ENCODE measurements around the gene CSNK1A1.
A peak's percentile ranks its signal among the peaks of the same experiment; 100 is the strongest.
"Not testable (repeated sequence)": the region's sequence is repeated elsewhere in the genome, so short reads cannot be mapped to it uniquely, and the experiment has no call there.

CSNK1A1 gene

DNA sequence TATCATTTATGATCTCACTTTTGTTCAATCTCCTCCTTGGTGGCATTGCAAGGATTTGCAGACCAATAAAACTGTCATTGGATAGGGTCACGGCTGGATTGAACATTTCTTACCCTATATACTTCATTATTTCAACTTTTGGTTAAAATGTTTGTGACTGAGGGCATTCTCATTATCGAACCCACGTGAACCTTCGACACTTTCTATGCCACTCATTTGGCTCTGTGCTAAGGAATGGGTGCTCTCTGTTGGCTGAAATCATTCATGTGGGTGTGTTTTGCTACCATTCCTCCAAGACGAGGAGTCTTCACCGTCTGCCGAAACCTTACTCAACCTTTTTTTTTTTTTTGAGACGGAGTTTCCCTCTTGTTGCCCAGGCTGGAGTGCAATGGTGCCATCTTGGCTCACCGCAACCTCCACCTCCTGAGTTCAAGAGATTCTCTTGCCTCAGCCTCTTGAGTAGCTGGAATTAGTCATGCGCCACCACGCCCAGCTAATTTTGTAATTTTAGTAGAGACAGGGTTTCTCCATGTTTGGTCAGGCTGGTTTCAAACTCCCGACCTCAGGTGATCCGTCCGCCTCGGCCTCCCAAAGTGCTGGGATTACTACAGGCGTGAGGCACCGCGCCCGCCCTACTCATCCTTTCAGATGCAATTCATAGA is 62.5 kb downstream of the CSNK1A1 start:
- no peak for DNase-seq

DNA sequence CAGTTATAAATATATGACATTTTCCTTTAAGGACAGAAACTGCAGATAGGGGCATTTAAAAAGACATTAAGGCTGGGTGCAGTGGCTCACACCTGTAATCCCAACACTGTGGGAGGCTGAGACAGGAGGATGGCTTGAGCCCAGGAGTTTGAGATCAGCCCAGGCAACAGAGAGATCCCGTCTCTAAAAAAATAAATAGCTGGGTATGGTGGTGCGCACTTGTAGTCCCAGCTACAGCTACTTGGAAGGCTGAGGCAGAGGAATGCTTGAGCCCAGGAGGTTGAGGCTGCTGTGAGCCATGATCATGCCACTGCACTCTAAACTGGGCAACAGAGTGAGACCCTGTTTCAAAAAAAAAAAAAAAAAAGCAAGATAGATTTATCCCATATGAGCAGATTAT is 63.6 kb downstream of the CSNK1A1 start:
- DNase-seq, result no peak

DNA sequence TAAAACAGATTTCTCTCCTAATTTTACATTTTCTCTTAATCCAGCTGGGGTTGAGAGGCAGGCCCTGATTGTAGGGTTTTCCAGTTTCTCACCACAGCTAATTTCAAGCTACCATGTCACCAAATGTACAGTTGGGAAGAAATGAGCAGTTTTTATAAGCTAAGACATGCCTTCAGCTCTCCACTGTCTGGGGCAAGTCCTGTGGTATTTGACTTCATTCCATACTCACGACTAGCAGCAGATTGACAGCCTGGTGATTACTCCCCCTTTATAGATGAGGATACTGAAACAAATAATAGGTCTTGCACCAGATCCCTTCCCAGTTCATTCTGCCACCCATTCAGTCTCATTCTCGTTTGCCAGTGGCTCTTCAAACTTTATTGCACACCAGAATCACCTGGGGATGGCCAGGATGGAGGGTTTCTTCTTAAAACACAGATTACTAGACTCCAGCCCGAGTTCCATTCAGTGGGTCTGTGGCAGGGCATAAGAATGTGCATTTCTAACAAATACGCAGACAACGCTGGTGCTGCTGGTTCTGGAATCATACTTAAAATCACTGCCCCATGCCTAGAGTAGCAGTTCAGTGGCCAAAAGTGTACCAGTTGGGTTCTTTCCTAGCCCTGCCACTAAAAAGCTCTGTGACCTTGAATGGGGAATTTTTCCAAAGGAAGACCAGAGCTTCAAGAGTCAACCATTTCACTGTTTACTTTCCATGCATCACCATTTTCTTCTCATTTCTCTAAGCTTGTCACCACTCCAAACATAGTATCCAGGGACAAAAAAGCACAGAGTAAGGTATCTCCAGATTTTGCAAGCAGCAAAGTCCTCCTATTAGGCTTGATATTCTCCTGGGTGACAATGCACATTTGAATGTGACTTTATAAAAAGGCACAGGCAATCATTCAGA is 64.3 kb downstream of the CSNK1A1 start:
- DNase-seq, result no peak

DNA sequence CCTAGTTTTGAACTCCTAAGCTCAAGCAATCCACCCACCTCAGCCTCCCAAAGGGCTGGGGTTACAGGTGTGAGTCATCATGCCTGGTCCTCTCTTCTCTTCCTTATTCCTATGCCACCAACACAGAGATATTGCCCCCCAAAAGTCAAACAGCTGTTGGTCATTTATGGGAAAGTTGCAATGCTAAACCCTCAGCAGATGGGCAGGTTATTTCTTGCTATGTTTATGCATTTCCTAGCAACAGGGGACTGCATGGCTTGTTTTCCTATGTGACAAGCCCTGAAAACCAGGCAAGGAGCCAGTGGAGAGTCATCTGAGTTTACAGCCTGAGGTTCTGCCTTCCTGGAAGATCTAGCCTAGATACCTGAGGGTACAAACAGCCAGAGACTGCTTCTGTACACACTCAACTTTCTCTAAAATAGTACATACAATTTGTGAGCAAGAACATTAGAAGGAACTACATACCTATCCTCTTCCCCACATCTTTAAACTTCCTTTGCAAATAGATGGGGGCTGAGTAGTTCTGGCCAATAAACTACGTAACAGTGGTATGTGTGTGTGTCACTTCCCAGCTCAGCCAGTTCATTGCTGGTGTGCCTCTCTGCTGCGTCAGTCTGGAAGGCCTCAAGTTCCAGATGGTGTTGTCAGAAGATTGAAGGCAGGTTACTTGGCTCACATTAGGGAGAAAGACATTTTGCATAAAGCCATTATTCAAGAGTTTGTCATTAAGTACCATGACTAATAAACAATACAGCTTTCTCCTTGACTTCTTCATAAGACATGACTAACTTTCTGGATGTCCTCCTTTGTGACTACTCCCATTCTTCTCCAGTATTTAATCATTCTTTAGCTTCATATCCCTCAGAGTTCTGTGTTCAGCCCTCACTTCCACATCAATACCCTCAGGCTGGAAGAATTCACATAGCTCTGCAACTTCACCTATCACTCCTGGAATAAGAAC is 65.3 kb downstream of the CSNK1A1 start:
- DNase-seq, result no peak

DNA sequence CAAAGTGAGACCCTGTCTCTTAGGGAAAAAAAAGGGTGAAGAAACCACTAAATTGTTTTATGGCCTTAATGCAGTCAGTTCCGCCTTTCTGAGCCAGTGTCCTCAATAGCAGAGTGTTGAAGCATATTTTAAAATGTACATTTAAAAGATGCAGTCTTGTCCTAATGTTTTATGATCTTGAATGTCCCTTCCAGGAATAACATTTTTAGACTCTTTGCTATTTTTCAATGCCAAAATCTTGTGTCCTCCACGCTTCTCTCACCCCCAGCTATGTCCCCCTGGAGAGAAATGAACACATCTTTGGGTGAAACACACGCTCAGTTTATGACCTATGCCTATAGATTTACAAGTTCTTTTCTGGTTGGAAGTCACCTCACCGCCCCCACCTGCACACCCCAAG is 69.8 kb downstream of the CSNK1A1 start:
- no peak for DNase-seq

DNA sequence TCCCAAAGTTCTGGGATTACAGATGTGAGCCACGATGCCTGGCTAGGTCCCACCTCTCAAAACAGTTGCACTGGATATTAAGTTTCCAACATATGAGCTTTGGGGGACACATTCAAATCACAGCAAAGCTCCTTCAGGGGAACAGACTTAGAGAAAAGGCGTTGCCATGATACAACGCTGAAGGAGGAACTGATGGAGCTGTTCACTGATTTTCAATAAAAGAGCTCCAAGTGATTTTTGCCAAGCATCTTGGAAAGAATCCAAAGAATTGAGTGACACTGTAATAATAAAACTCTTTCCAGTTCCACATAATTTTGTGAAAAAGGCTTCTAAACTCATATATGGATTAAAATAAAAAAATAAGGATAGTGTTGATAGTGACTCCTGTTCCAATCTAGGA is 72.5 kb downstream of the CSNK1A1 start:
- DNase-seq, result no peak

DNA sequence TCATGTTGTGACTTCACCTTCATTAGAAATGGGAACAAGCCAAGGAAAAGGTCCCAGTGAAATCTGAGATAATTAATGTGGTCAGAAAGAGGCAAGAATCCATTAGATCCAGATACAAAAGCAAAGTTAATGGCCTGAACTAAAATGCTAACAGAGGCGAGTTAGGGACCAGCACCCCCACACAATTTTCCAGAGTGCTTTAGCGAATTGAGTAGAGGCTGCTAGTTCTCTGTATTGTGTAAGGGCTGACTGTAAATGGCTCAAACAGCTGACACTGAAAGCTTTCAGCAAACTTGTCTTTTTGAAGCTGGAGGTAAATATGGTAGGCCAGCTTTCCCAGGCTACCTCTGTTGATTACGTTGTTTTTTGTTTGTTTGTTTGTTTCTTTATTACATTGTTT is 75.5 kb downstream of the CSNK1A1 start:
- no peak for DNase-seq

DNA sequence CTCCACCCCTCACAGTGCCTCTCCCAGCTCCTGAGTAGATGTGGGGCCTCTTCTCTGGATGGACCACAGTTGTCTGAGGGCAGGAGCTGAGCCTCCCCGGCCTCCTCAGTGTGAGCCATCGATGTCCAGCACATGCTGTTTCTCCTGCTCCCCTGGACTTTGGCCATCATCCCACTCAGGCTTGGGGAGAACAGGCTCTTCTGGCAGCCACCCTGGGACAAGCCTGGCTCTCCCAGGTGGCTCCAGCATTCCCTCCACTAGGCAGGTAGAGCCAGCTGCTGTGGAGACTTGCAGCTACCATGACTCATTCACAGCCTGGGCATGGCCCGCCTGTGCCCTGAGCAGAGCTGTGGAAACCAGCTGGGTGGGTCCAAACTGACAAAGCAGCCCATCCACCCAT is 77.0 kb downstream of the CSNK1A1 start:
- DNase-seq, result no peak

DNA sequence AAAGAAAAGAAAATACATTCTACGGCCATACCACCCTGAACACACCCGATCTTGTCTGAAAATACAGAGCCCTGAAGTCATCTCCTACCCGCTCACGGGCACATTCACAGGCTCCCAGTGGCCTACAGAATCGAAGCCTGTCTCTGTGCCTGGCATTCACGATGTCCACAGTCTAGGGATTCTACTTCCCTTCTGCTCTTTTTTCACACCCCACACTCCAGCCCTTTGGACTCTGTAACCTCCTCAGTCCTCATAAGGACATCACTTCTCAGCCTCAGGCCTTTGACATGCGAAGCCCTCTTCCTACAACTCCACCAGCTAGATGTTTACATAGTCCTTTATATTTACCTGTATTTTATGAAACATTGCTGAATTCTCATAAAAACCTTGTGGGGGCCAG is 77.8 kb downstream of the CSNK1A1 start:
- no peak for DNase-seq

DNA sequence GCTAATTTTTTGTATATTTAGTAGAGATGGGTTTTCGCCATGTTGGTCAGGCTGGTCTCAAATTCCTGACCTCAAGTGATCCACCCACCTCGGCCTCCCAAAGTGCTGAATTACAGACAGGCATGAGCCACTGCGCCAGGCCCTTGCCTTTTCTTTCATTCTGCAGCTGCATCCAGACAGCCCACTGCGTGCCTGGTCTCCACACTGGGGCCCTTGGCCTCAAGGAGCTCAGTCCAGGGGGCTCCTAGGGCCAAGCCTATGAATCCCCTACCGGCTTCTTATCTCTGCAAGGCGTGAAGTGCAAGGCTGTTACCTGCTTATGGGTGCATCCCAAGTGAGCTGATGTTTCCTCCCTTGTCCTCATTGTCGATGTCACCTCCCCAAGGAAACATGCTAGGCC is 78.8 kb downstream of the CSNK1A1 start:
- no peak for DNase-seq

DNA sequence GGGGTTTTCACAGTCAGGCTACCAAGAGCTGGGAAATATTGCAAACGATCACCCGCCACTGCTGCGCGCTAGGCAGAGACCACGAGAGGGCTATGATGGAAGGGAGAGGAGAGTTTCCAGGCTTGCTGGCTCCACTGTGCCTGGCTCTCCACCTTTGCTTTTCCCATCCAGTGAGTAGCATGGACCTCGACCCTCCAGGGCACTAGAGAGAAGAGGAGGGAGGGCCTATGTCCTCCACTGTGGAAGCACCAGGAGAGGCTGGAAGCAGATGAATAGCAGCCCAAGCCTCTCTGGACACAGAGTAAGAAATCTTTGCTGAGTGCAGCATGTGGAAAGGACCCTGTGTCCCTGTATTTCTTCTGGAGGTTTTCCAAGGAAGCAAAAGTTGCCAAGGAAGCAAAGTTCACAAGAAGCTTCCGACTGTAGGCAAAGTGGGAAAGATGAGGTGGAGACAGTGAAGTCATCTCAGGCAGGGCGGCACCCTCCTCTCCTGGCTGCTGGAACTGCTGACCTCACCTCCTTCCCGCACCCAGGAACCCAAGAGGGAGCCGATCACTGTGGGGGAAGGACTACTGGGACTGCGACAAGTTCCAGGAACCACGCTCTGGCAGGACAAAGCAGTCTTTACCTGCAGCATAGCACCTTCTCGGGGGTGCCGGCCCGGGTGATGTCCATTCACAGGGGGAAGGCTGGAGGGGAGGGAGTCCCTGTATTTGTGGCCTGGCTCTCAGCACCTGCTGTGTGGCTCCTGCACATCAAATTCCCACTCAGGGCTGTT is 79.6 kb downstream of the CSNK1A1 start:
- DNase-seq, result no peak

DNA sequence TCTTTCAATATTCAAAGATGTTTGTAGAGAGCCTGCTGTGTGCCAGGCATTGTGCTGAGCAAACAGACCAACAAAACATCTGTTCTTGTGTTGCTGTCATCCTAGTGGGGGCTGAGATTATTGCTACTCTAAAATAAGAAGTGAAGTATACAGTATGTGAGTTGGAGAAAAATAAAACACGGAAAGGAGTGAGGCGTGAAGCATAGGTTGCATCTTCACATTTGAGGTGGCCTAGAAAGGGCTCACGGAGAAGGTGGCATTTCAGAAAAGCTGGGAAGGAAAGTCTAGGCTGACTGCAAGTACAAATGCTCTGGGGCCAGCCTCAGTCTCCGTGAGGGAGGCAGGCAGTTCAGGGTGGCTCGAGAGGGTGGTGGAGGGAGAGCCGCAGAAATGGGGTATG is 80.3 kb downstream of the CSNK1A1 start:
- DNase-seq, result no peak

DNA sequence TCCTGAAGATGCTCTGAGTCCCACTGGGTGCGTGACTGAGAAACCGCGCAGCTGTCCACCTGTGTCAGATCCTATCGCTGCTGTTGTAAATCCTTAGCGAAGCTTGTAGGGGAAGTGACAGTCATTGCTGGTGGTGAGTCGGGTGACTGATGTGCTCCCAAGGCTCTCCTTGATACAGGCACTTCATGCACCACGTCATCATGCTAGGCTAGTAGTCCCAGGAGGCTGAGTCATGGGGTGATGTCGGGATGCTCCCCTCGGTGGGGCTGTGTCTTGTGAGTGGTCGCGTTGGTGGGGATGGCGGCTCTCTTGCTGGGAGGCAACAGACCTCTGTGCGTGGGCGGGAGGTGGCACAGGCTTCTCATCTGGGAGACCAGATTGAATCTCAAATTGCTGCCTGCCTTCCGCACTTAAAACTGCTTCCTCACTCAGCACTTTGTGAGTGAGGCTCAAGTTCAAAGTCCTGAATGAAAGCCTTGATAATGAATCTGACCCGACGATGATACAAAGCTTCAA is 84.7 kb downstream of the CSNK1A1 start:
- peak; percentile 32 for DNase-seq

DNA sequence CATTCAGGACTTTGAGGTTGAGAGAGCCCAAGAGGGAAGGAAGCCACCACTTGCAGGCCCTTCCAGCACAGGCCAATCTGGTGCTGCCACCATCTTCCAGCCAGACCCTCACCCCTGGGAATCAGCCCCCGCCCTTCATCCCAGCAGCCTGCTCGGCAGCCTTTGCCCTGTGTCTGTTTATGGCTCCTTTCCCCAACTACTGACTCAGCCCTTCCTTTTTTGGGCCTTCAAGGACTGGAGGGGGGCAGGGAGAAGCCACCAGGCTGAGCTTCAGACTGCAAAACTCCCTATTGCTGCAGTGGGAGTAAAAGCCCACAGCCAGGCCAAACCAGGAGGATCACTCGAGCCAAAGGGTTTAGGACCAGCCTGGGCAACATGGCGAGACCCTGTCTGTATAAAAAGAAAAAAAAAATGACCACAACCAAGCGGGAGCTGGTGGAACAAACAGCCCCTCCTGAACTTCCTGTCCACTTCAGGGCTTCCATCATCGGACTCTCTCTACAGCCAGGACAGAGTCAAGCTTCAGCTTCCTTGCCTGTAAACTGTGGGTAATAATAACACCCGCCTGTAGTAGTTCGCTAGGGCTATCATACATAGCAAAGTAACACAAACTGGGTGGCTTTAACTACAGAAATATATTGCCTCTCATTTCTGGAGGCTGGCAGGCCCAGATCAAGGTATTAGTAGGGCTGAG is 86.3 kb downstream of the CSNK1A1 start:
- DNase-seq, result no peak

DNA sequence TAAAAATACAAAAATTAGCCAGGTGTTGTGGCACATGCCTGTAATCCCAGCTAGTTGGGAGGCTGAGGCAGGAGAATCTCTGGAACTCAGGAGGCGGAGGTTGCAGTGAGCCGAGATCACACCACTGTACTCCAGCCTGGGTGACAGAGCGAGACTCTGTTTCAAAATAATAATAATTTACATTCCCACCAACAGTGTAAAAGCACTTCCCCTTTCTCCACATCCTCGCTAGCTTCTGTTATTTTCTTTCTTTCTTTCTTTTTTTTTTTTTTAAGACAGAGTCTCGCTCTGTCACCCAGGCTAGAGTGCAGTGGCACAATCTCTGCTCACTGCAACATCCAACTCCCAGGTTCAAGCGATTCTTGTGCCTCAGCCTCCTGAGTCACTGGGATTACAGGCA is 89.3 kb downstream of the CSNK1A1 start:
- not testable (repeated sequence) for DNase-seq

DNA sequence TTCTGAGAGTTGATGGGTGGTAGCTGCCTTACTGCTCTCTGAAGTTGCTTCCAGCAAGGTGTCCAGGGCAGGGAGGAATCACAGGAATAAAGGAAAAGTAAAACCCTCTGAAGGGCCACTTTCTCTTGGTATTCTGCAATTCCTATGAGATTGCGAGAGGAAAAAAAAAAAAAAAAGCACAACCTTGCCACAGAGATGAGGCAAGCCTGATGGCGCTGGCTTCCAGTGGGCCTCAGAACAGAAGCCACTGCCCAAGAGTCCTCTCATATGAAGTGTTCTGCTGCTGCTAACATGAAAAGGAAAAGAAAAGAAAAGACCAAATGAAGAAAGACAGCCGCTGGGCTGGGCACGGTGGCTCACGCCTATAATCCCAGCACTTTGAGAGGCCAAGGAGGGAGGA is 91.3 kb downstream of the CSNK1A1 start:
- DNase-seq, result no peak

DNA sequence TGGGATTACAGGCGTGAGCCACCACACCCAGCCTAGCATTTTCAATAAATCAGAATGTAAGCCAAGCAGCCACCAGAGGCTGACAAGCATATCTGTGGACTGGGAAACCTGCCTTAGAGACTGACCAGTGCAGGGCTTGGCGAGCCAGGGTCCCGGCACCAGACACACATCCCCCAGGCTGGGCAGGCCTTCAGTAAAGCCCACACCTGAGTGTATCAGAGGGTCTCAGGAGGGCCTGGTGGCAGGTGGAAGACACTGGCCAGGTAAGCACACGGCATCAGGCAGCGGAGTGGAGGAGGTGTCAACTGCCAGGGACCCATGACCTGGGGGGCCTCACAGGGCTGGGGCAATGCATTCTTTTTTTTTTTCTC is 93.9 kb downstream of the CSNK1A1 start:
- no peak for DNase-seq

DNA sequence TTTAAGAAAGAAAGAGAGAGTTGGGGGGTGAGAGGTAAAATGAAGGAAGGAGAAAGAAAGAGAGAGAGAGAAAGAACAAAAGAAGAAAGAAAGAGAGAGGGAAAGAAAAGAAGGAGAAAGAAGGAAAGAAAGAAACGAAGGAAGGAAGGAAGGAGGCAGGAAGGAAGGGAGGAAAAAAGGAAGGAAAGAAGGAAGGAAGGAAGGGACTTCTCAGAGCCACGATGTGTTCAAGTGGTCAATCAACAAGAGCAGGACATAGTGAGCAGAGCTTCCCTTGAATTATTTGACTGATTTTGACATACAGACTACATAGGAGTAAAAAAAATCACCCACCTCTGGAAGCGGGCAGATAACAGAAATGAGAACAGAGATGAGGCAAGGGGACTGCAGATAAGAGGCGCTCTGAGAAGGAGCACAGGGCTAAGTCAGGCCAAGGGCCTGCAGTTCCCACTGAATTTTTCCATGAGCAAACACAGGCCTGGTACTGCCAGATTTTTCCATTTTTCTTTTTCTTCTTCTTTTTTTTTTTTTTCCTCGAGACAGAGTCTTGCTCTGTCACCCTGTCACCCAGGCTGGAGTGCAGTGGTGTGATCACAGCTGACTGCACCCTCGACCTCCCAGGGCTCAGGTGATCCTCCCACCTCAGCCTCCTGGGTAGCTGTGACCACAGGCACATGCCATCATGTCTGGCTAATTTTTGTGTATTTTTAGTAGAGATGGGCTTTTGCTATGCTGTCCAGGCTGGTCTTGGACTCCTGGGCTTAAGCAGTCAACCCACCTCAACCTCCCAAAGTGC is 94.4 kb downstream of the CSNK1A1 start:
- no peak for DNase-seq

DNA sequence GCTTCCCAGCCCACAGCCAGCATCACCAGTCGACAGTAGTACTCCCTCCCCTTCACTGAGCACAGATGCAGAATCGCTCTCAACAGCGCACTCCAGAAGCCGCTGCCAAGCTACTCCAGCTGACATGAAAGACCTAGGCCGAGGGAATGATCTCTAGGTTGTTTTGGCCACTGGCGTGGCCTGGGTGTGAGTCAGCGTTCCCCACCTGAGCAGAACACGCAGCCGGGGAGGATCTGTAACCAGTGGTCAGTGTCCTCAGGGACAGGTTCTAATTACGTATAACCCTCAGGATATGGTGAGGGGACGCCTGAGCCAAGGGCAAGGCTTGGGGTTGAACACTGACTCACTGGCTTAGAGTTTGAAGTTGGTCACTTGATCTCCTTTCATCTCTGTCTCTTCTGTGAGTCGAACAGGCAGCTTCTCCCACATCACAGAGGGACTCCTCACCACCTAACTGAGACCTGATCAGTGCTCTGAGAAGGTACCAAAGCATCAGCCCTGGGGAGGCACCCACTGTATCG is 95.3 kb downstream of the CSNK1A1 start:
- no peak for DNase-seq

DNA sequence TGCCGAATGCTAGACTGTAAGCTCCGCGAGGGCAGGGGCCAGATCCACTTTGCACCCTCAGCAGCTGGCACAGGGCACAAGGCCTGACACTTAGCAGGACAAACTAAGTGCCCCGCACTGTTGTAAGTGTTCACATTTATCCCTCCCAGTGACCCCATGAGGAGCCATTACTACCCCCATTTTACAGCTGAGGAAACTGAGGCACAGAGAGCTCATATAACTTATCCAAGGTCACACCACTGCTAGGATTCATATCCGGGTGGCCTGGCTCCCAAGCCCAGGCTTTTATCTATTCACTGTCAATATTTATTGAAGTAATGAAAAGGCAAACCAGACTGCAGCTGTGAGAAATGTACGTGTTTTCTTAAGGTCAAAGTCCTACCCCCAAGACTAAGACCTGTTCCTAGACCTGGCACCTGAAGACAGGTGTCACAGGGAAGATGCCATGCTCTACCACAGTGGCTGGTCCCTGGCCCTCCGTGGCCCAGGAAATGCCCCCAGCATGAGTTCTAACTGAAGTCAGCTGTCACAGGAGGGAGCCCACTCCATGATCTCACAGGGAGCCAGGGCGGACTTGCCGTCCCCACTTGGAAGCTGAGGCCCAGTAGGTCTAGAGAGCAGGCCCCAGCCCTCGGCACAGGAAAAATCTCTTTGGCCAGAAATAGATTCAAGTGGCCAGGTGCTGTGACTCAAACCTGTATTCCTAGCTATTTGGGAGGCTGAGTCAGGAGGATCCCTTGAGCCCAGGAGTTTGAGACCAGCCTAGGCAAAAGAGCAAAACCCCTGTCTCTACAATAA is 97.4 kb downstream of the CSNK1A1 start:
- DNase-seq, result no peak

Measured in stimulated activated CD8-positive, alpha-beta memory T cell treated with anti-CD3 and anti-CD28 coated beads, Interleukin-4, amount 100 ng/mL, for 48 hours (primary cell).